Stimulated activated naive CD8-positive, alpha-beta T cell treated with anti-CD3 and anti-CD28 coated beads, Interleukin-15, Interleukin-2, amounts not matched to agents 100 ng/mL and 50 ng/mL, for 24 hours (primary cell): ENCODE data around the gene SLTM.
"Not testable (repeated sequence)": the region's sequence is repeated elsewhere in the genome, so short reads cannot be mapped to it uniquely, and the experiment has no call there.

Source experiments
- H3K27ac Mint-ChIP-seq: one replicate; pipeline ENCODE4 v1.8.0; 2021; ENCODE audit warnings: mild to moderate bottlenecking, mixed read lengths
- H3K27me3 Mint-ChIP-seq: one replicate; pipeline ENCODE4 v1.8.0; 2021; ENCODE audit warnings: mixed read lengths
- H3K36me3 Mint-ChIP-seq: one replicate; pipeline ENCODE4 v1.8.0; 2021; ENCODE audit warnings: low read depth, mixed read lengths
- H3K4me1 Mint-ChIP-seq: one replicate; pipeline ENCODE4 v1.8.0; 2021; ENCODE audit warnings: low read depth, mixed read lengths
- H3K4me3 Mint-ChIP-seq: one replicate; pipeline ENCODE4 v1.8.0; 2021; ENCODE audit warnings: mild to moderate bottlenecking, mixed read lengths
- H3K9me3 Mint-ChIP-seq: one replicate; pipeline ENCODE4 v1.8.0; 2021; ENCODE audit warnings: mixed read lengths

Gene SLTM

GRCh38 chr15:58875343-58875742, 58.1 kb downstream of the SLTM start:
- Mint-ChIP-seq H3K27ac (no peak overlapping the region), H3K4me3 (no peak overlapping the region), H3K36me3 (peaks cover 37% of the 10 kb centered on the region)

GRCh38 chr15:58873267-58873666, 60.2 kb downstream of the SLTM start:
- H3K27me3 Mint-ChIP-seq, result no peaks in the 10 kb centered on the region
- H3K4me1 Mint-ChIP-seq, result peaks cover 3% of the 10 kb centered on the region
- H3K4me3 Mint-ChIP-seq, result no peak overlapping the region
- no peaks in the 10 kb centered on the region for H3K9me3 Mint-ChIP-seq
- H3K36me3 Mint-ChIP-seq, result peaks cover 17% of the 10 kb centered on the region
- H3K27ac Mint-ChIP-seq, result no peak overlapping the region

More at GRCh38 chr15:58875343-58875742, 58.1 kb downstream of the SLTM start:
- Mint-ChIP-seq H3K27me3 (no peaks in the 10 kb centered on the region), H3K4me1 (peaks cover 3% of the 10 kb centered on the region), H3K9me3 (no peaks in the 10 kb centered on the region)

- H3K4me3 Mint-ChIP-seq, result no peak overlapping the region
- no peaks in the 10 kb centered on the region for H3K9me3 Mint-ChIP-seq
- no peaks in the 10 kb centered on the region for H3K36me3 Mint-ChIP-seq
- H3K27ac Mint-ChIP-seq, result no peak overlapping the region
- H3K27me3 Mint-ChIP-seq, result no peaks in the 10 kb centered on the region
- peaks cover 3% of the 10 kb centered on the region for H3K4me1 Mint-ChIP-seq
Measured at GRCh38 chr15:58870451-58870850, 63.0 kb downstream of the SLTM start.

- H3K4me1 Mint-ChIP-seq, result peaks cover 7% of the 10 kb centered on the region
- H3K9me3 Mint-ChIP-seq, result no peaks in the 10 kb centered on the region
- H3K27ac Mint-ChIP-seq, result no peak overlapping the region
- H3K27me3 Mint-ChIP-seq, result peaks cover 7% of the 10 kb centered on the region
- H3K36me3 Mint-ChIP-seq, result no peaks in the 10 kb centered on the region
- no peak overlapping the region for H3K4me3 Mint-ChIP-seq
Measured at GRCh38 chr15:58867926-58868325, 65.6 kb downstream of the SLTM start.

GRCh38 chr15:58865425-58865880, 68.0 kb downstream of the SLTM start:
- Mint-ChIP-seq H3K4me1 (peaks cover 14% of the 10 kb centered on the region), H3K36me3 (no peaks in the 10 kb centered on the region), H3K9me3 (no peaks in the 10 kb centered on the region), H3K4me3 (no peak overlapping the region), H3K27me3 (peaks cover 7% of the 10 kb centered on the region), H3K27ac (no peak overlapping the region)

- no peaks in the 10 kb centered on the region for H3K36me3 Mint-ChIP-seq
- peak overlapping the region; percentile 55 for H3K4me3 Mint-ChIP-seq
- H3K27ac Mint-ChIP-seq, result peak overlapping the region; percentile 45
- no peaks in the 10 kb centered on the region for H3K9me3 Mint-ChIP-seq
- H3K27me3 Mint-ChIP-seq, result peaks cover 7% of the 10 kb centered on the region
- H3K4me1 Mint-ChIP-seq, result peaks cover 14% of the 10 kb centered on the region
Measured at GRCh38 chr15:58864602-58865424, 68.7 kb downstream of the SLTM start.

GRCh38 chr15:58862326-58862725, 71.2 kb downstream of the SLTM start:
- Mint-ChIP-seq H3K4me3 (no peak overlapping the region), H3K9me3 (no peaks in the 10 kb centered on the region), H3K27me3 (peaks cover 7% of the 10 kb centered on the region), H3K4me1 (peaks cover 14% of the 10 kb centered on the region), H3K36me3 (no peaks in the 10 kb centered on the region), H3K27ac (no peak overlapping the region)

GRCh38 chr15:58856621-58857020, 76.9 kb downstream of the SLTM start:
- not testable (repeated sequence) for H3K27me3 Mint-ChIP-seq, H3K9me3 Mint-ChIP-seq, H3K27ac Mint-ChIP-seq, H3K4me3 Mint-ChIP-seq, H3K4me1 Mint-ChIP-seq
- peaks cover 12% of the 10 kb centered on the region for H3K36me3 Mint-ChIP-seq

GRCh38 chr15:58856086-58856485, 77.4 kb downstream of the SLTM start:
- H3K36me3 Mint-ChIP-seq, result peaks cover 12% of the 10 kb centered on the region
- H3K9me3 Mint-ChIP-seq, result no peaks in the 10 kb centered on the region
- no peak overlapping the region for H3K4me3 Mint-ChIP-seq
- no peaks in the 10 kb centered on the region for H3K27me3 Mint-ChIP-seq
- no peak overlapping the region for H3K27ac Mint-ChIP-seq
- H3K4me1 Mint-ChIP-seq, result no peaks in the 10 kb centered on the region

- Mint-ChIP-seq H3K27me3 (no peaks in the 10 kb centered on the region), H3K36me3 (peaks cover 12% of the 10 kb centered on the region), H3K4me3 (no peak overlapping the region), H3K27ac (no peak overlapping the region), H3K4me1 (no peaks in the 10 kb centered on the region), H3K9me3 (no peaks in the 10 kb centered on the region)
Measured at GRCh38 chr15:58854593-58854992, 78.9 kb downstream of the SLTM start.

GRCh38 chr15:58852347-58852746, 81.1 kb downstream of the SLTM start:
- no peaks in the 10 kb centered on the region for H3K4me1 Mint-ChIP-seq
- no peak overlapping the region for H3K27ac Mint-ChIP-seq
- no peak overlapping the region for H3K4me3 Mint-ChIP-seq
- H3K9me3 Mint-ChIP-seq, result no peaks in the 10 kb centered on the region
- H3K36me3 Mint-ChIP-seq, result peaks cover 22% of the 10 kb centered on the region
- no peaks in the 10 kb centered on the region for H3K27me3 Mint-ChIP-seq

GRCh38 chr15:58851205-58851604, 82.3 kb downstream of the SLTM start:
- not testable (repeated sequence) for H3K4me1 Mint-ChIP-seq, H3K4me3 Mint-ChIP-seq, H3K27ac Mint-ChIP-seq, H3K27me3 Mint-ChIP-seq, H3K9me3 Mint-ChIP-seq
- peaks cover 23% of the 10 kb centered on the region for H3K36me3 Mint-ChIP-seq

- Mint-ChIP-seq H3K27me3 (no peaks in the 10 kb centered on the region), H3K4me3 (no peak overlapping the region), H3K9me3 (no peaks in the 10 kb centered on the region), H3K4me1 (no peaks in the 10 kb centered on the region), H3K27ac (no peak overlapping the region), H3K36me3 (peaks cover 11% of the 10 kb centered on the region)
Measured at GRCh38 chr15:58842713-58843396, 90.6 kb downstream of the SLTM start.

GRCh38 chr15:58840048-58840447, 93.4 kb downstream of the SLTM start:
- Mint-ChIP-seq H3K27ac (no peak overlapping the region), H3K4me3 (no peak overlapping the region), H3K27me3 (no peaks in the 10 kb centered on the region), H3K4me1 (no peaks in the 10 kb centered on the region), H3K36me3 (no peaks in the 10 kb centered on the region), H3K9me3 (no peaks in the 10 kb centered on the region)

GRCh38 chr15:58839485-58839884, 94.0 kb downstream of the SLTM start:
- Mint-ChIP-seq H3K4me3 (no peak overlapping the region), H3K27ac (no peak overlapping the region), H3K27me3 (no peaks in the 10 kb centered on the region), H3K4me1 (no peaks in the 10 kb centered on the region), H3K36me3 (no peaks in the 10 kb centered on the region), H3K9me3 (no peaks in the 10 kb centered on the region)
